Activated CD4-positive, alpha-beta T cell treated with anti-CD3 and anti-CD28 coated beads, Interleukin-2, amount 10 ng/mL, durations not matched to agents 7 days and 5 days (primary cell): ENCODE data around the gene PRKN. TPM values are rescaled to one million over a fixed set of nuclear protein-coding genes. Genes with fewer than 3 reads are reported as not detected.

Experiments used
- CTCF ChIA-PET: fragments of 350-600 bp; sonication (Branson Sonifier 250); formaldehyde crosslinking; loops from one replicate; lab custom pipeline; 2021; ENCODE audit warnings: antibody characterized with exemption; lab: Charles Lee
- POLR2A ChIA-PET: fragments of 350-600 bp; sonication (Branson Sonifier 250); formaldehyde crosslinking; loops from one replicate; lab custom pipeline; 2021; ENCODE audit warnings: antibody characterized with exemption; lab: Charles Lee
- DNase-seq: peaks from one replicate; pipeline ENCODE4 v3.0.0-alpha.2; 2020
- H3K27ac Mint-ChIP-seq: one replicate; pipeline ENCODE4 v1.8.0; 2021; ENCODE audit warnings: mild to moderate bottlenecking, moderate library complexity, mixed read lengths
- H3K27me3 Mint-ChIP-seq: one replicate; pipeline ENCODE4 v1.8.0; 2021; ENCODE audit warnings: mixed read lengths
- H3K36me3 Mint-ChIP-seq: one replicate; pipeline ENCODE4 v1.8.0; 2021; ENCODE audit warnings: low read depth, mixed read lengths
- H3K4me1 Mint-ChIP-seq: one replicate; pipeline ENCODE4 v1.8.0; 2021; ENCODE audit warnings: mixed read lengths
- H3K4me3 Mint-ChIP-seq: one replicate; pipeline ENCODE4 v1.8.0; 2021; ENCODE audit warnings: mild to moderate bottlenecking, moderate library complexity, mixed read lengths
- H3K9me3 Mint-ChIP-seq: one replicate; pipeline ENCODE4 v1.8.0; 2021; ENCODE audit warnings: mixed read lengths
- total RNA-seq, 2 experiments: library from RNA; stranded (reverse); gene quantifications; one replicate each; pipeline ENCODE4 v1.2.3, GENCODE V29; 2021

PRKN gene
- total RNA-seq, 2 experiments from 2014 or later = 0.77 to 0.94 TPM

GRCh38 chr6:162580619-162581018 is 146.9 kb downstream of the PRKN start:
- POLR2A ChIA-PET = no interaction called here

GRCh38 chr6:162576016-162576415 is 151.6 kb downstream of the PRKN start:
- no peak for DNase-seq
- Mint-ChIP-seq H3K27me3 (no peaks in the 10 kb centered on the region), H3K4me1 (no peaks in the 10 kb centered on the region), H3K27ac (no peak overlapping the region), H3K36me3 (no peaks in the 10 kb centered on the region), H3K4me3 (no peak overlapping the region), H3K9me3 (no peaks in the 10 kb centered on the region)
- ChIA-PET POLR2A (no interaction called here), CTCF (no interaction called here)

More at GRCh38 chr6:162580619-162581018, 146.9 kb downstream of the PRKN start:
- no peaks in the 10 kb centered on the region for H3K27me3 Mint-ChIP-seq
- H3K36me3 Mint-ChIP-seq = no peaks in the 10 kb centered on the region
- H3K4me3 Mint-ChIP-seq = no peak overlapping the region
- CTCF ChIA-PET = no interaction called here
- no peak overlapping the region for H3K27ac Mint-ChIP-seq
- H3K9me3 Mint-ChIP-seq = no peaks in the 10 kb centered on the region
- DNase-seq = no peak
- no peaks in the 10 kb centered on the region for H3K4me1 Mint-ChIP-seq

- Mint-ChIP-seq H3K27me3 (no peaks in the 10 kb centered on the region), H3K4me3 (no peak overlapping the region), H3K9me3 (no peaks in the 10 kb centered on the region), H3K36me3 (no peaks in the 10 kb centered on the region), H3K4me1 (no peaks in the 10 kb centered on the region), H3K27ac (no peak overlapping the region)
- ChIA-PET CTCF (interaction anchor here (0.7 kb wide), 1 partner anchor 70 kb away, joined by 3 read pairs; no protein-coding TSS in a partner anchor), POLR2A (no interaction called here)
- DNase-seq = no peak
Observed at GRCh38 chr6:162572240-162572639, 155.3 kb downstream of the PRKN start.

- no peak overlapping the region for H3K27ac Mint-ChIP-seq
- DNase-seq = no peak
- peaks cover 7% of the 10 kb centered on the region for H3K9me3 Mint-ChIP-seq
- H3K4me1 Mint-ChIP-seq = no peaks in the 10 kb centered on the region
- no peaks in the 10 kb centered on the region for H3K27me3 Mint-ChIP-seq
- ChIA-PET CTCF (no interaction called here), POLR2A (no interaction called here)
- H3K36me3 Mint-ChIP-seq = no peaks in the 10 kb centered on the region
- H3K4me3 Mint-ChIP-seq = no peak overlapping the region
Observed at GRCh38 chr6:162568266-162568665, 159.3 kb downstream of the PRKN start.

GRCh38 chr6:162562041-162562440 is 165.5 kb downstream of the PRKN start:
- DNase-seq = no peak
- POLR2A ChIA-PET = no interaction called here
- Mint-ChIP-seq H3K4me1 (no peaks in the 10 kb centered on the region), H3K27ac (no peak overlapping the region), H3K9me3 (peaks cover 10% of the 10 kb centered on the region), H3K4me3 (no peak overlapping the region), H3K36me3 (no peaks in the 10 kb centered on the region), H3K27me3 (no peaks in the 10 kb centered on the region)
- CTCF ChIA-PET = no interaction called here

GRCh38 chr6:162560891-162561290 is 166.7 kb downstream of the PRKN start:
- POLR2A ChIA-PET = no interaction called here

GRCh38 chr6:162554531-162554930 is 173.0 kb downstream of the PRKN start:
- H3K36me3 Mint-ChIP-seq = no peaks in the 10 kb centered on the region
- POLR2A ChIA-PET = no interaction called here
- H3K27me3 Mint-ChIP-seq = no peaks in the 10 kb centered on the region
- no peak overlapping the region for H3K27ac Mint-ChIP-seq
- no peak for DNase-seq
- H3K4me1 Mint-ChIP-seq = no peaks in the 10 kb centered on the region
- CTCF ChIA-PET = no interaction called here
- peaks cover 5% of the 10 kb centered on the region for H3K9me3 Mint-ChIP-seq
- no peak overlapping the region for H3K4me3 Mint-ChIP-seq

More at GRCh38 chr6:162560891-162561290, 166.7 kb downstream of the PRKN start:
- no peaks in the 10 kb centered on the region for H3K27me3 Mint-ChIP-seq
- DNase-seq = no peak
- H3K4me3 Mint-ChIP-seq = no peak overlapping the region
- no peak overlapping the region for H3K27ac Mint-ChIP-seq
- no peaks in the 10 kb centered on the region for H3K4me1 Mint-ChIP-seq
- CTCF ChIA-PET = no interaction called here
- H3K9me3 Mint-ChIP-seq = peaks cover 8% of the 10 kb centered on the region
- no peaks in the 10 kb centered on the region for H3K36me3 Mint-ChIP-seq

GRCh38 chr6:162546905-162547304 is 180.7 kb downstream of the PRKN start:
- CTCF ChIA-PET = no interaction called here
- Mint-ChIP-seq H3K36me3 (no peaks in the 10 kb centered on the region), H3K4me3 (no peak overlapping the region)

GRCh38 chr6:162543221-162543620 is 184.3 kb downstream of the PRKN start:
- ChIA-PET POLR2A (no interaction called here), CTCF (no interaction called here)
- Mint-ChIP-seq H3K36me3 (no peaks in the 10 kb centered on the region), H3K4me3 (no peak overlapping the region), H3K27me3 (no peaks in the 10 kb centered on the region), H3K9me3 (peaks cover 1% of the 10 kb centered on the region), H3K27ac (no peak overlapping the region), H3K4me1 (no peaks in the 10 kb centered on the region)
- no peak for DNase-seq

More at GRCh38 chr6:162546905-162547304, 180.7 kb downstream of the PRKN start:
- H3K9me3 Mint-ChIP-seq = peaks cover 4% of the 10 kb centered on the region
- POLR2A ChIA-PET = no interaction called here
- H3K27ac Mint-ChIP-seq = no peak overlapping the region
- no peak for DNase-seq
- no peaks in the 10 kb centered on the region for H3K4me1 Mint-ChIP-seq
- no peaks in the 10 kb centered on the region for H3K27me3 Mint-ChIP-seq

GRCh38 chr6:162541019-162541601 is 186.5 kb downstream of the PRKN start:
- peaks cover 1% of the 10 kb centered on the region for H3K9me3 Mint-ChIP-seq
- no peak for DNase-seq
- no peak overlapping the region for H3K27ac Mint-ChIP-seq

GRCh38 chr6:162539321-162539720 is 188.2 kb downstream of the PRKN start:
- CTCF ChIA-PET = no interaction called here
- H3K36me3 Mint-ChIP-seq = no peaks in the 10 kb centered on the region
- no peaks in the 10 kb centered on the region for H3K27me3 Mint-ChIP-seq
- no peak overlapping the region for H3K4me3 Mint-ChIP-seq
- DNase-seq = no peak
- POLR2A ChIA-PET = no interaction called here
- H3K9me3 Mint-ChIP-seq = peaks cover 1% of the 10 kb centered on the region
- no peaks in the 10 kb centered on the region for H3K4me1 Mint-ChIP-seq
- no peak overlapping the region for H3K27ac Mint-ChIP-seq

More at GRCh38 chr6:162541019-162541601, 186.5 kb downstream of the PRKN start:
- H3K27me3 Mint-ChIP-seq = no peaks in the 10 kb centered on the region
- no peak overlapping the region for H3K4me3 Mint-ChIP-seq
- POLR2A ChIA-PET = no interaction called here
- H3K36me3 Mint-ChIP-seq = no peaks in the 10 kb centered on the region
- H3K4me1 Mint-ChIP-seq = no peaks in the 10 kb centered on the region
- CTCF ChIA-PET = no interaction called here

- no peaks in the 10 kb centered on the region for H3K4me1 Mint-ChIP-seq
- POLR2A ChIA-PET = interaction anchor here (0.6 kb wide), 1 partner anchor 866 kb away, joined by 8 read pairs; no protein-coding TSS in a partner anchor
- DNase-seq = no peak
- H3K9me3 Mint-ChIP-seq = peaks cover 1% of the 10 kb centered on the region
- CTCF ChIA-PET = interaction anchor here (0.9 kb wide), 1 partner anchor 12 kb away, joined by 3 read pairs; no protein-coding TSS in a partner anchor
- H3K27me3 Mint-ChIP-seq = no peaks in the 10 kb centered on the region
- H3K4me3 Mint-ChIP-seq = no peak overlapping the region
- no peaks in the 10 kb centered on the region for H3K36me3 Mint-ChIP-seq
- no peak overlapping the region for H3K27ac Mint-ChIP-seq
Observed at GRCh38 chr6:162538643-162539064, 188.9 kb downstream of the PRKN start.

GRCh38 chr6:162533009-162533400 is 194.6 kb downstream of the PRKN start:
- ChIA-PET CTCF (no interaction called here), POLR2A (no interaction called here)
- no peaks in the 10 kb centered on the region for H3K4me1 Mint-ChIP-seq
- DNase-seq = no peak
- H3K27me3 Mint-ChIP-seq = no peaks in the 10 kb centered on the region
- H3K27ac Mint-ChIP-seq = no peak overlapping the region
- no peaks in the 10 kb centered on the region for H3K36me3 Mint-ChIP-seq
- H3K9me3 Mint-ChIP-seq = peaks cover 2% of the 10 kb centered on the region
- H3K4me3 Mint-ChIP-seq = no peak overlapping the region
